ENCODE results near the gene KRT8. TPM values are rescaled to one million over a fixed set of nuclear protein-coding genes. Genes with fewer than 3 reads are reported as not detected.

The KRT8 gene
- total and polyA plus RNA-seq, 10 of the 15 experiments (the other 5 are each of a cell fraction or from before 2014, with no cell fraction given), result 0.11 to 5.6 (median 0.37) TPM; not detected in 1

- TF ChIP-seq, protein P1, sequence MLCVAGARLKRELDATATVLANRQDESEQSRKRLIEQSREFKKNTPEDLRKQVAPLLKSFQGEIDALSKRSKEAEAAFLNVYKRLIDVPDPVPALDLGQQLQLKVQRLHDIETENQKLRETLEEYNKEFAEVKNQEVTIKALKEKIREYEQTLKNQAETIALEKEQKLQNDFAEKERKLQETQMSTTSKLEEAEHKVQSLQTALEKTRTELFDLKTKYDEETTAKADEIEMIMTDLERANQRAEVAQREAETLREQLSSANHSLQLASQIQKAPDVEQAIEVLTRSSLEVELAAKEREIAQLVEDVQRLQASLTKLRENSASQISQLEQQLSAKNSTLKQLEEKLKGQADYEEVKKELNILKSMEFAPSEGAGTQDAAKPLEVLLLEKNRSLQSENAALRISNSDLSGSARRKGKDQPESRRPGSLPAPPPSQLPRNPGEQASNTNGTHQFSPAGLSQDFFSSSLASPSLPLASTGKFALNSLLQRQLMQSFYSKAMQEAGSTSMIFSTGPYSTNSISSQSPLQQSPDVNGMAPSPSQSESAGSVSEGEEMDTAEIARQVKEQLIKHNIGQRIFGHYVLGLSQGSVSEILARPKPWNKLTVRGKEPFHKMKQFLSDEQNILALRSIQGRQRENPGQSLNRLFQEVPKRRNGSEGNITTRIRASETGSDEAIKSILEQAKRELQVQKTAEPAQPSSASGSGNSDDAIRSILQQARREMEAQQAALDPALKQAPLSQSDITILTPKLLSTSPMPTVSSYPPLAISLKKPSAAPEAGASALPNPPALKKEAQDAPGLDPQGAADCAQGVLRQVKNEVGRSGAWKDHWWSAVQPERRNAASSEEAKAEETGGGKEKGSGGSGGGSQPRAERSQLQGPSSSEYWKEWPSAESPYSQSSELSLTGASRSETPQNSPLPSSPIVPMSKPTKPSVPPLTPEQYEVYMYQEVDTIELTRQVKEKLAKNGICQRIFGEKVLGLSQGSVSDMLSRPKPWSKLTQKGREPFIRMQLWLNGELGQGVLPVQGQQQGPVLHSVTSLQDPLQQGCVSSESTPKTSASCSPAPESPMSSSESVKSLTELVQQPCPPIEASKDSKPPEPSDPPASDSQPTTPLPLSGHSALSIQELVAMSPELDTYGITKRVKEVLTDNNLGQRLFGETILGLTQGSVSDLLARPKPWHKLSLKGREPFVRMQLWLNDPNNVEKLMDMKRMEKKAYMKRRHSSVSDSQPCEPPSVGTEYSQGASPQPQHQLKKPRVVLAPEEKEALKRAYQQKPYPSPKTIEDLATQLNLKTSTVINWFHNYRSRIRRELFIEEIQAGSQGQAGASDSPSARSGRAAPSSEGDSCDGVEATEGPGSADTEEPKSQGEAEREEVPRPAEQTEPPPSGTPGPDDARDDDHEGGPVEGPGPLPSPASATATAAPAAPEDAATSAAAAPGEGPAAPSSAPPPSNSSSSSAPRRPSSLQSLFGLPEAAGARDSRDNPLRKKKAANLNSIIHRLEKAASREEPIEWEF (IDR thresholded peaks at IDR 0.05; ENCODE audit: insufficient replicate concordance, low read depth, low read length), result no peak
- TF ChIP-seq IKZF1 (conservative IDR thresholded peaks at IDR 0.05), result no peak
- TF ChIP-seq, protein P2, sequence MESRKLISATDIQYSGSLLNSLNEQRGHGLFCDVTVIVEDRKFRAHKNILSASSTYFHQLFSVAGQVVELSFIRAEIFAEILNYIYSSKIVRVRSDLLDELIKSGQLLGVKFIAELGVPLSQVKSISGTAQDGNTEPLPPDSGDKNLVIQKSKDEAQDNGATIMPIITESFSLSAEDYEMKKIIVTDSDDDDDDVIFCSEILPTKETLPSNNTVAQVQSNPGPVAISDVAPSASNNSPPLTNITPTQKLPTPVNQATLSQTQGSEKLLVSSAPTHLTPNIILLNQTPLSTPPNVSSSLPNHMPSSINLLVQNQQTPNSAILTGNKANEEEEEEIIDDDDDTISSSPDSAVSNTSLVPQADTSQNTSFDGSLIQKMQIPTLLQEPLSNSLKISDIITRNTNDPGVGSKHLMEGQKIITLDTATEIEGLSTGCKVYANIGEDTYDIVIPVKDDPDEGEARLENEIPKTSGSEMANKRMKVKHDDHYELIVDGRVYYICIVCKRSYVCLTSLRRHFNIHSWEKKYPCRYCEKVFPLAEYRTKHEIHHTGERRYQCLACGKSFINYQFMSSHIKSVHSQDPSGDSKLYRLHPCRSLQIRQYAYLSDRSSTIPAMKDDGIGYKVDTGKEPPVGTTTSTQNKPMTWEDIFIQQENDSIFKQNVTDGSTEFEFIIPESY (IDR thresholded peaks at IDR 0.05), result no peak
- no peak for TF ChIP-seq GABPA (IDR thresholded peaks at IDR 0.05; ENCODE audit: low read depth)
- no peak for TF ChIP-seq IRF5 (IDR thresholded peaks at IDR 0.05; ENCODE audit: borderline replicate concordance)
- no peak for TF ChIP-seq LARP7 (IDR thresholded peaks at IDR 0.05)
Observed at GRCh38 chr12:52918784-52919183, 13.9 kb upstream of the KRT8 start (continued).

All from GM12878 (cell line).